HG03060 (cell line): Measurements from ENCODE around the gene NXT1.

Source experiments
- ATAC-seq: cut with Tn5 transposase; IDR thresholded peaks from one replicate; pipeline ENCODE4 v1.9.1; 2021; ENCODE audit warnings: low read depth, moderate number of reproducible peaks; ENCODE audit not compliant: unreplicated experiment

Gene NXT1

GRCh38 chr20:23386304-23387117, 35.9 kb downstream of the NXT1 start:
- ATAC-seq = no peak

- ATAC-seq = no peak
Observed at GRCh38 chr20:23387118-23387443, 36.5 kb downstream of the NXT1 start.

- no peak for ATAC-seq
Observed at GRCh38 chr20:23390091-23390774, 39.6 kb downstream of the NXT1 start.

GRCh38 chr20:23391707-23392310, 41.2 kb downstream of the NXT1 start:
- ATAC-seq = no peak

GRCh38 chr20:23393996-23394775, 43.6 kb downstream of the NXT1 start:
- ATAC-seq = no peak

GRCh38 chr20:23396950-23397627, 46.5 kb downstream of the NXT1 start:
- no peak for ATAC-seq

GRCh38 chr20:23397961-23398360, 47.4 kb downstream of the NXT1 start:
- no peak for ATAC-seq

- ATAC-seq = peak; percentile 68
Observed at GRCh38 chr20:23399568-23400241, 49.1 kb downstream of the NXT1 start.

- ATAC-seq = no peak
Observed at GRCh38 chr20:23401051-23401450, 50.5 kb downstream of the NXT1 start.

- ATAC-seq = no peak
Observed at GRCh38 chr20:23403751-23404150, 53.2 kb downstream of the NXT1 start.

- no peak for ATAC-seq
Observed at GRCh38 chr20:23404196-23404595, 53.6 kb downstream of the NXT1 start.
